PC-9 (cell line): ENCODE results near the gene PDPK1.
"Not testable (repeated sequence)": the region's sequence is repeated elsewhere in the genome, so short reads cannot be mapped to it uniquely, and the experiment has no call there.

ENCODE experiments used
- EZH2 ChIP-seq: fragments of 200-600 bp; sonication (generic); IDR thresholded peaks from 2 replicates; pipeline ENCODE4 v1.8.0; 2017; ENCODE audit warnings: antibody characterized with exemption, low read depth
- TF ChIP-seq, protein P1 (sequence below): fragments of 200-600 bp; sonication (generic); conservative IDR thresholded peaks from 2 replicates; pipeline ENCODE4 v1.6.1; 2017; ENCODE audit warnings: mixed run types, antibody characterized with exemption, mild to moderate bottlenecking, moderate library complexity

DNA sequence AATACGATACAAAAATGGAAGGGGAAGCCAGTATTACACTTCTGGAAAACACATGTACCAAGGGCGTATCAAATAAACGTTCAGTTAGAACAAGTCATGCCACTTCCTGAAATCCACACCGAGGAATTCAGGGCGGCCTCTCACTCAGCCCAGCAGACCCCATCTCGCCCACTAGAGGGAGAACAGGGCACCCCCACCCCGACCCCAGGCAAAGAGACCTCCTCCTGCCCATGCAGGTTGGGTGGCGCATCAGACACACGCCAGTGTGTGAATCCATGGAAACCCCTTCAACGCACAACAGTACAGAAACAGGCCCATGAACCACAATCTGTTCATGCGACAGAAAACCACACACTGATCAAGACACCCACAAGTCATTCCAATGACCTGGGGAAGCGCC is 81.8 kb downstream of the PDPK1 start:
- TF ChIP-seq, protein P1, sequence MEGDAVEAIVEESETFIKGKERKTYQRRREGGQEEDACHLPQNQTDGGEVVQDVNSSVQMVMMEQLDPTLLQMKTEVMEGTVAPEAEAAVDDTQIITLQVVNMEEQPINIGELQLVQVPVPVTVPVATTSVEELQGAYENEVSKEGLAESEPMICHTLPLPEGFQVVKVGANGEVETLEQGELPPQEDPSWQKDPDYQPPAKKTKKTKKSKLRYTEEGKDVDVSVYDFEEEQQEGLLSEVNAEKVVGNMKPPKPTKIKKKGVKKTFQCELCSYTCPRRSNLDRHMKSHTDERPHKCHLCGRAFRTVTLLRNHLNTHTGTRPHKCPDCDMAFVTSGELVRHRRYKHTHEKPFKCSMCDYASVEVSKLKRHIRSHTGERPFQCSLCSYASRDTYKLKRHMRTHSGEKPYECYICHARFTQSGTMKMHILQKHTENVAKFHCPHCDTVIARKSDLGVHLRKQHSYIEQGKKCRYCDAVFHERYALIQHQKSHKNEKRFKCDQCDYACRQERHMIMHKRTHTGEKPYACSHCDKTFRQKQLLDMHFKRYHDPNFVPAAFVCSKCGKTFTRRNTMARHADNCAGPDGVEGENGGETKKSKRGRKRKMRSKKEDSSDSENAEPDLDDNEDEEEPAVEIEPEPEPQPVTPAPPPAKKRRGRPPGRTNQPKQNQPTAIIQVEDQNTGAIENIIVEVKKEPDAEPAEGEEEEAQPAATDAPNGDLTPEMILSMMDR = peak; percentile 16; the same call in 1 of the 2 replicates
- TF ChIP-seq EZH2 = not testable (repeated sequence)
